ENCODE measurements around the gene ASCC2. TPM values are rescaled to one million over a fixed set of nuclear protein-coding genes. Genes with fewer than 3 reads are reported as not detected.

The ASCC2 gene
- total and polyA plus RNA-seq, 2 donors (not counting 1 experiment from before 2014, with no cell fraction given): 23.8 to 30.5 TPM

DNA sequence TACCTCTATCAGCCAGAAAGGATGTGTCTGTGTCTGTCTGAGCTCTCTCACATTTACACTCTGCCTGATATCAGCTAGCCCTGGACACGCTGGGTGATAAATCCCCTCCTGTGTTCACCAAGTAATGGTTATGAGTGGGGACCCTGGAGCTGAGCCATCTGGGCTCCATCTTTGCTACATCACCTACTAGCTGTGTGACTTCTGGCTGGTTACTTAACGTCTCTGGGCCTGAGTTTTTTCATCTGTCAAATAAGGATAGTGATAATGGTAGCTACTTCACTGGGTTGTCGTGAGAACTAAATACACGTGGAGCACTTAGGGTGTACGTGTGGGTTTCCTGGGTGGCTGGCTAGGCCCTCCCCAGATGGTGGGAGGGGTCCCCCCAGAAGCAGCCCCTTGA is 48.0 kb downstream of the ASCC2 start:
- no peaks in the 10 kb centered on the region for H3K79me2 ChIP-seq (ENCODE audit: control insufficient read depth, insufficient read depth, low read length)
- H3K9me3 ChIP-seq (ENCODE audit: control insufficient read depth, insufficient read depth, low read depth, low read length): no peaks in the 10 kb centered on the region
- H3K9ac ChIP-seq (ENCODE audit: insufficient read depth, low read length): no peak overlapping the region
- H3K27ac ChIP-seq (ENCODE audit: insufficient read depth, low read length): no peak overlapping the region
- TF ChIP-seq CTCF (conservative IDR thresholded peaks at IDR 0.05 in 1 of 2, IDR thresholded peaks at IDR 0.05 in 1 of 2; ENCODE audit: low read depth in 1 of 2, low read length in 2 of 2) (no peak), EZH2 (IDR thresholded peaks at IDR 0.05; ENCODE audit: low read length, missing control alignments) (no peak)
- DNase-seq (ENCODE audit: low read depth in 2 of 2): no peak
- no peaks in the 10 kb centered on the region for H3K4me1 ChIP-seq (ENCODE audit: control insufficient read depth, extremely low read depth, insufficient read depth, low read length)
- H4K20me1 ChIP-seq (ENCODE audit: control insufficient read depth, extremely low read depth, insufficient read depth, low read length): no peaks in the 10 kb centered on the region
- H3K36me3 ChIP-seq (ENCODE audit: control insufficient read depth, insufficient read depth, low read length): peaks cover 26% of the 10 kb centered on the region
- no peak overlapping the region for H3K4me3 ChIP-seq (replicated peaks in 1 of 4; ENCODE audit: control extremely low read depth in 1 of 4, insufficient read depth in 1 of 4, low read depth in 3 of 4, low read length in 4 of 4)
- no peaks in the 10 kb centered on the region for H3K27me3 ChIP-seq (ENCODE audit: control insufficient read depth, insufficient read depth, low read length)
- no peak overlapping the region for H3K4me2 ChIP-seq (ENCODE audit: extremely low read depth, insufficient read depth, low read length)
- H2AFZ ChIP-seq (ENCODE audit: low read length): no peak overlapping the region

GRCh38 chr22:29788339-29789279 is 49.5 kb downstream of the ASCC2 start:
- H2AFZ ChIP-seq (ENCODE audit: low read length): no peak overlapping the region
- no peak overlapping the region for H3K9ac ChIP-seq (ENCODE audit: insufficient read depth, low read length)
- no peak overlapping the region for H3K4me2 ChIP-seq (ENCODE audit: extremely low read depth, insufficient read depth, low read length)
- H3K4me1 ChIP-seq (ENCODE audit: control insufficient read depth, extremely low read depth, insufficient read depth, low read length): peaks cover 5% of the 10 kb centered on the region
- no peaks in the 10 kb centered on the region for H4K20me1 ChIP-seq (ENCODE audit: control insufficient read depth, extremely low read depth, insufficient read depth, low read length)
- H3K27me3 ChIP-seq (ENCODE audit: control insufficient read depth, insufficient read depth, low read length): no peaks in the 10 kb centered on the region
- TF ChIP-seq EZH2 (IDR thresholded peaks at IDR 0.05; ENCODE audit: low read length, missing control alignments) (no peak), CTCF (conservative IDR thresholded peaks at IDR 0.05 in 1 of 2, IDR thresholded peaks at IDR 0.05 in 1 of 2; ENCODE audit: low read depth in 1 of 2, low read length in 2 of 2) (no peak)
- H3K27ac ChIP-seq (ENCODE audit: insufficient read depth, low read length): no peak overlapping the region
- no peak for DNase-seq (ENCODE audit: low read depth in 2 of 2)
- H3K4me3 ChIP-seq (replicated peaks in 1 of 4; ENCODE audit: control extremely low read depth in 1 of 4, insufficient read depth in 1 of 4, low read depth in 3 of 4, low read length in 4 of 4): no peak overlapping the region
- no peaks in the 10 kb centered on the region for H3K9me3 ChIP-seq (ENCODE audit: control insufficient read depth, insufficient read depth, low read depth, low read length)
- H3K36me3 ChIP-seq (ENCODE audit: control insufficient read depth, insufficient read depth, low read length): peaks cover 26% of the 10 kb centered on the region
- no peaks in the 10 kb centered on the region for H3K79me2 ChIP-seq (ENCODE audit: control insufficient read depth, insufficient read depth, low read length)

GRCh38 chr22:29787371-29787980 is 50.6 kb downstream of the ASCC2 start:
- Histone ChIP-seq H3K4me2 (ENCODE audit: extremely low read depth, insufficient read depth, low read length) (no peak overlapping the region), H3K4me3 (replicated peaks in 1 of 4; ENCODE audit: control extremely low read depth in 1 of 4, insufficient read depth in 1 of 4, low read depth in 3 of 4, low read length in 4 of 4) (no peak overlapping the region), H3K9me3 (ENCODE audit: control insufficient read depth, insufficient read depth, low read depth, low read length) (no peaks in the 10 kb centered on the region), H2AFZ (ENCODE audit: low read length) (no peak overlapping the region), H4K20me1 (ENCODE audit: control insufficient read depth, extremely low read depth, insufficient read depth, low read length) (no peaks in the 10 kb centered on the region), H3K79me2 (ENCODE audit: control insufficient read depth, insufficient read depth, low read length) (no peaks in the 10 kb centered on the region), H3K9ac (ENCODE audit: insufficient read depth, low read length) (no peak overlapping the region), H3K27ac (ENCODE audit: insufficient read depth, low read length) (no peak overlapping the region), H3K4me1 (ENCODE audit: control insufficient read depth, extremely low read depth, insufficient read depth, low read length) (peaks cover 6% of the 10 kb centered on the region), H3K36me3 (ENCODE audit: control insufficient read depth, insufficient read depth, low read length) (peaks cover 25% of the 10 kb centered on the region), H3K27me3 (ENCODE audit: control insufficient read depth, insufficient read depth, low read length) (no peaks in the 10 kb centered on the region)
- no peak for TF ChIP-seq EZH2 (IDR thresholded peaks at IDR 0.05; ENCODE audit: low read length, missing control alignments)
- TF ChIP-seq CTCF (conservative IDR thresholded peaks at IDR 0.05 in 1 of 2, IDR thresholded peaks at IDR 0.05 in 1 of 2; ENCODE audit: low read depth in 1 of 2, low read length in 2 of 2): no peak
- no peak for DNase-seq (ENCODE audit: low read depth in 2 of 2)
